Epithelial cell of proximal tubule (primary cell): Measurements from ENCODE around the gene STOX1. TPM values are rescaled to one million over a fixed set of nuclear protein-coding genes. Genes with fewer than 3 reads are reported as not detected.
"Not testable (repeated sequence)": the region's sequence is repeated elsewhere in the genome, so short reads cannot be mapped to it uniquely, and the experiment has no call there.

Experiments used
- DNase-seq: peaks from one replicate; pipeline ENCODE4 v3.0.0-alpha.2; 2011; ENCODE audit warnings: low read depth
- H3K4me3 ChIP-seq: 2 replicates; pipeline ENCODE4 v1.5.1; 2011; ENCODE audit warnings: low read depth, mild to moderate bottlenecking, low read length
- total RNA-seq: library from RNA; depleted of rRNA; stranded (reverse); fragments of >200 nt; gene quantifications from 2 replicates; pipeline ENCODE4 v1.2.3, GENCODE V29; 2015
- TF ChIP-seq, protein P1 (sequence below): conservative IDR thresholded peaks from 2 replicates; pipeline ENCODE4 v1.5.1; 2012; ENCODE audit warnings: low read depth, mild to moderate bottlenecking, low read length

The STOX1 gene
- total RNA-seq, 1 donor from 2014 or later: 0.23 TPM

DNA sequence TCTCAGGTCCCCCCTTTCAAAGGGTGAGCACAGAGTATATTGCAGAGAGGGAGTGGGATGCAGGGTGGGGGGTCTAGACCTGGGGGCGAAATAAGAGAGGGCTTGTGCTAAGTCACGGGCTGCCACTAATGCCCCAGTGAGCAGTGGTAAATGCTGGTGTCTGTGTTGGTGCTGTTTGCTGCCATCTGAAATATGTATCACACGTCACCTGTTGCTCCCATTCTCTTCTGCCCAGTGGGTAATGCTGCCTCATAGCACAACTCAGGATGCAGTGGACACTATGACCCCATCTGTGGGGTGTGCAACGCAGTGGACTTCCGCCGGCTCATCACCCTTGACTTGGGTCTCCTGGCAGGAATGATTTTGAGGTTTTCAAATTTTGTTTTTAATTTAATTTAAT, 2.6 kb downstream of the STOX1 start:
- H3K4me3 ChIP-seq: no peak overlapping the region
- no peak for DNase-seq
- TF ChIP-seq, protein P1, sequence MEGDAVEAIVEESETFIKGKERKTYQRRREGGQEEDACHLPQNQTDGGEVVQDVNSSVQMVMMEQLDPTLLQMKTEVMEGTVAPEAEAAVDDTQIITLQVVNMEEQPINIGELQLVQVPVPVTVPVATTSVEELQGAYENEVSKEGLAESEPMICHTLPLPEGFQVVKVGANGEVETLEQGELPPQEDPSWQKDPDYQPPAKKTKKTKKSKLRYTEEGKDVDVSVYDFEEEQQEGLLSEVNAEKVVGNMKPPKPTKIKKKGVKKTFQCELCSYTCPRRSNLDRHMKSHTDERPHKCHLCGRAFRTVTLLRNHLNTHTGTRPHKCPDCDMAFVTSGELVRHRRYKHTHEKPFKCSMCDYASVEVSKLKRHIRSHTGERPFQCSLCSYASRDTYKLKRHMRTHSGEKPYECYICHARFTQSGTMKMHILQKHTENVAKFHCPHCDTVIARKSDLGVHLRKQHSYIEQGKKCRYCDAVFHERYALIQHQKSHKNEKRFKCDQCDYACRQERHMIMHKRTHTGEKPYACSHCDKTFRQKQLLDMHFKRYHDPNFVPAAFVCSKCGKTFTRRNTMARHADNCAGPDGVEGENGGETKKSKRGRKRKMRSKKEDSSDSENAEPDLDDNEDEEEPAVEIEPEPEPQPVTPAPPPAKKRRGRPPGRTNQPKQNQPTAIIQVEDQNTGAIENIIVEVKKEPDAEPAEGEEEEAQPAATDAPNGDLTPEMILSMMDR: no peak

DNA sequence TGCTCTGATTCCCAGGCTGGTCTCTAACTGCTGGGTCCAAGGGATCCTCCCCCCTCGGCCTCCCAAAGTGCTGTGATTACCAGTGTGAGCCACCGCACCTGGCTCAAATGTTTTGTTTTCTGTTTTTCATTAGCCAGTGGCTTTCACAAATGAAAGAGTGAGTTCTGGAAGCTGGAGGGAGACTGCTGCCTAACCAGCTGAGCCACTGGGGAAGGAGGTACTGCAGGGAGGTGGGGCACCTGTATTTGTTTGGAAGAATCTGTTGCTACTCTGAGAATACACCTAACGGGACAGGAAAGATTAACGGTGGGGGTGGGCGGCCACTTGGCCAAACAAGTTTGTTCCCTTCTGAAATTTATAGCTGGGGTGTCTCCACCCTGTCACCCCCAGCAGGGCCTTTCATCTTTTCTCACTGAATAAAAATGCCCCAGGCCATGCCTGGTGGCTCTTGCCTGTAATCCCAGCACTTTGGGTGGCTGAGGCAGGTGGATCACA, 4.7 kb downstream of the STOX1 start:
- no peak for DNase-seq
- H3K4me3 ChIP-seq: no peak overlapping the region
- TF ChIP-seq, protein P1: no peak

DNA sequence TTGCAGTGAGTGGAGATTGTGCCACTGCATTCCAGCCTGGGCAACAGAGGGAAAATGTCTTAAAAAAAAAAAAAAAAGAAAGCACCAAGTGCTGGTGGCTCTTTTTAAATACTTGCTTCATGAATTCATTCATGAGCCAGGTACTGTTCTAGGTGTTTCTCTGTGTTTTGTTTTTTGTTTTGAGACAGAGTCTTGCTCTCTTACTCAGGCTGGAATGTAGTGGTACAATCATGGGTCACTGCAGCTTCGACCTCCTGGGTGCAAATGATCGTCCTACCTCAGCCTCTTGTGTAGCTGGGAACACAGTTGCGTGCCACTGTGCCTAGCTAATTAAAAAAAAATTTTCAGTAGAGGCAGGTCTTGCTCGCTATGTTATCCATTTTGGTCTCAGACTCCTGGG, 5.3 kb downstream of the STOX1 start:
- no peak overlapping the region for H3K4me3 ChIP-seq
- peak; percentile 75 for DNase-seq
- TF ChIP-seq, protein P1: no peak

DNA sequence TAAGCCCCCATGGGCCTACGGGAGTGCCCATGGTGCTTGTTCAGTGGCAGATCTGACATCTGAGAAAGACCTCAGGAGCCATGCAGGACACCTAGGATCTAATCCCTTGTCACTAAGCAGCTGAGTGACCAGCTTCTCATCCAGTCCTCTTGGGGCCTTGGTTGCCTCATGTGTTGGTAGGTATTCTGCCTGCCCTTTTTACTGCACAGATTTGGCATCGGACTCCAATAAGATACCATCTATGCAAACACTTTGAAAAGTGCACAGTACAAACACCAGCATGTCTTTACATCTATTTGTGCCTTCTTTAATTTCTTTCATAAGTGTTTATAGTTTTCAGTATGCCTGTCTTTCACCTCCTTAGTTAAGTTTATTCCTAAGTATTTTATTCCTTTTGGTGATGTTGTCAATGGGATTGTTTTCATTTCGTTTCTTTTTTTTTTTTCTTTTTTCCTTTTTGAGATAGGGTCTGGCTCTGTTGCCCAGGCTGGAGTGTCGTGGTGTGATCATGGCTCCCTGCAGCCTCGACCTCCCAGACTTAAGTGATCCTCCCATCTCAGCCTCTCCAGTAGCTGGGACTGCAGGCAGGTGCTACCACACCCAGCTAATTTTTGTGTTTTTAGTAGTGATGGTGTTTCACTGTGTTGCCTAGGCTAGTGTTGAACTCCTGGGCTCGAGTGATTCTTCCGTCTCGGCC, 10.4 kb downstream of the STOX1 start:
- no peak overlapping the region for H3K4me3 ChIP-seq
- TF ChIP-seq, protein P1: no peak
- DNase-seq: no peak

DNA sequence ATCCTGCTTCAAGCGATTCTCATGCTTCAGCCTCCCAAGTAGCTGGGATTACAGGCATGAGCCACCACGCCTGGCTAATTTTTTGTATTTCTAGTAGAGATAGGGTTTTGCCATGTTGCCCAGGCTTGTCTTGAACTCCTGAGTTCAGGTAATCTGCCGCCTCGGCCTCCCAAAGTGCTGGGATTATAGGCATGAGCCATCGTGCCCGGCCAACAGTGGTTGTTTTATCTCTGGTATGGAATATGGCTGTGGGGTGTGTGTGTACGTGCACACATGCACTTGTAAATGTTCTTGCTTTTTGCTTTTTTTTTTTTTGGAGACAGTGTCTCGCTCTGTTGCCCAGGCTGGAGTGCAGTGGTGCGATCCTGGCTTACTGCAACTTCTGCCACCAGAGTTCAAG, 13.3 kb downstream of the STOX1 start:
- not testable (repeated sequence) for DNase-seq, H3K4me3 ChIP-seq

DNA sequence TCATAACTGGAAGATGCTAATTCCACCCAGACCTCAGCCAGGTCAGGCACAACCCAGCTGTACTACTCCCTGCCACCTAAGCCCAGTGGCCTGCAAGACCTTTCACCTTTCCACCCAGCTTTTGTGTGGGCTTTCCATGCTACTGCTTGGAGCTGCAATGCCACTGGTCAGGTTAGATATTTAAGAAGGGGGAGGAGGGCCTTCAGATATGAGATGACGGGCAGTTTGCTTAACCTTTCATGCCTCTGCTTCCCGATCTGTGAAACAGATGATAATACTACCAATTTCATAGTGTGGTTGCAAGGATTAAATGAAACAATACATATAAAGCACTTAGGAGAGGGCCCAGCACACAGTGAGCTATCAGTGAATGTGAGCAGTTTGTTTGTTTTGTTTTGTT, 20.9 kb downstream of the STOX1 start:
- no peak for DNase-seq
- TF ChIP-seq, protein P1: no peak
- H3K4me3 ChIP-seq: no peak overlapping the region

DNA sequence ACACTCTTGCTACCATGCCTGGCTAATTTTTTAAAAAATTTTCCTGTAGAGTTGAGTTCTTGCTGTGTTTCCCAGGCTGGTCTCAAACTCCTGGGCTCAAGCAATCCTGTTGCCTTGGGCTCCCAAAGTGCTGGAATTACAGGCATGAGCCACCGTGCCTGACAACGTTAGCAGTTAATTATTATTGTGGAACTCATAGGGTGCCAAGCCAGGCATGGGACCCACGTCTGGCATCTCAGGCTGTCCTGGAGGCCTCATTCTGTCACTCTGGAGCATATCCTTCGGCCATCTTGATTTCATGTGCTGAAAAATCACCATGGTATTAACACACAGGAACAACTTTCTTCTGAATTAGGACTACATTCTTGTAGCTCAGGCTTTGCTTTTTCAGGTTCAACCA, 21.5 kb downstream of the STOX1 start:
- TF ChIP-seq, protein P1: no peak
- no peak overlapping the region for H3K4me3 ChIP-seq
- DNase-seq: no peak
